Loucy (cell line): ENCODE data around the gene NDUFA8.

ENCODE experiments used
- H2AFZ ChIP-seq: fragments of 200-600 bp; sonication (generic); 2 replicates; pipeline ENCODE4 v1.6.0; 2016; ENCODE audit warnings: antibody characterized with exemption, mild to moderate bottlenecking, low read length, moderate library complexity
- H3F3A ChIP-seq: fragments of 200-600 bp; 2 replicates; pipeline ENCODE4 v1.6.0; 2016; ENCODE audit warnings: antibody characterized with exemption, low read depth, mild to moderate bottlenecking
- H3K27me3 ChIP-seq: fragments of 200-600 bp; sonication (generic); 2 replicates; pipeline ENCODE4 v1.6.1; 2014; ENCODE audit warnings: low read length, mild to moderate bottlenecking; ENCODE audit not compliant: insufficient read depth, poor library complexity, severe bottlenecking
- H3K36me3 ChIP-seq: fragments of 200-600 bp; sonication (generic); 2 replicates; pipeline ENCODE4 v1.6.1; 2016; ENCODE audit warnings: low read length; ENCODE audit not compliant: insufficient read depth
- H3K4me1 ChIP-seq: fragments of 200-600 bp; sonication (generic); 2 replicates; pipeline ENCODE4 v1.5.1; 2014; ENCODE audit warnings: low read length, mild to moderate bottlenecking; ENCODE audit not compliant: insufficient read depth, poor library complexity, severe bottlenecking
- H3K4me2 ChIP-seq: fragments of 200-600 bp; sonication (generic); 2 replicates; pipeline ENCODE4 v1.6.0; 2014; ENCODE audit warnings: antibody characterized with exemption, low read length, low read depth, mild to moderate bottlenecking; ENCODE audit not compliant: poor library complexity, severe bottlenecking
- H3K4me3 ChIP-seq: fragments of 200-600 bp; sonication (generic); 2 replicates; pipeline ENCODE4 v1.5.1; 2014; ENCODE audit warnings: low read length, mild to moderate bottlenecking, mixed read lengths; ENCODE audit not compliant: poor library complexity, severe bottlenecking
- H3K79me2 ChIP-seq: fragments of 200-600 bp; sonication (generic); 2 replicates; pipeline ENCODE4 v1.6.1; 2014; ENCODE audit warnings: low read length; ENCODE audit not compliant: insufficient read depth
- H3K9ac ChIP-seq: fragments of 200-600 bp; sonication (generic); 2 replicates; pipeline ENCODE4 v1.6.0; 2014; ENCODE audit warnings: mild to moderate bottlenecking, low read depth, low read length, moderate library complexity; ENCODE audit not compliant: poor library complexity, severe bottlenecking
- H3K9me2 ChIP-seq: fragments of 200-600 bp; sonication (generic); replicated peaks from 2 replicates; pipeline ENCODE4 v1.6.1; 2016; ENCODE audit warnings: low read depth, low read length, mixed read lengths
- H3K9me3 ChIP-seq: fragments of 200-600 bp; sonication (generic); 2 replicates; pipeline ENCODE4 v1.6.1; 2014; ENCODE audit warnings: mild to moderate bottlenecking, antibody characterized with exemption, low read length, low read depth; ENCODE audit not compliant: insufficient read depth
- H4K20me1 ChIP-seq: fragments of 200-600 bp; sonication (generic); 2 replicates; pipeline ENCODE4 v1.6.0; 2014; ENCODE audit warnings: antibody characterized with exemption, low read length, mild to moderate bottlenecking; ENCODE audit not compliant: insufficient read depth, poor library complexity, severe bottlenecking
- CTCF ChIP-seq: fragments of 200-600 bp; sonication (generic); conservative IDR thresholded peaks from 2 replicates; pipeline ENCODE4 v1.5.1; 2014; ENCODE audit warnings: mild to moderate bottlenecking, antibody characterized with exemption, low read length
- EZH2phosphoT487 ChIP-seq: fragments of 200-600 bp; IDR thresholded peaks from 2 replicates; pipeline ENCODE4 v1.6.1; 2018; ENCODE audit warnings: antibody characterized with exemption, mild to moderate bottlenecking, moderate library complexity, borderline replicate concordance

NDUFA8 gene

GRCh38 chr9:122103985-122104384 lies 55.6 kb downstream of the NDUFA8 start:
- no peaks in the 10 kb centered on the region for H3F3A ChIP-seq
- no peaks in the 10 kb centered on the region for H3K79me2 ChIP-seq
- H3K4me3 ChIP-seq, result no peak overlapping the region
- no peaks in the 10 kb centered on the region for H3K27me3 ChIP-seq
- H3K4me1 ChIP-seq, result no peaks in the 10 kb centered on the region
- peaks cover 2% of the 10 kb centered on the region; the same call in 1 of the 2 replicates for H3K9me3 ChIP-seq
- no peaks in the 10 kb centered on the region for H3K36me3 ChIP-seq
- H3K4me2 ChIP-seq, result no peak overlapping the region
- H3K9ac ChIP-seq, result no peak overlapping the region
- TF ChIP-seq CTCF (no peak), EZH2phosphoT487 (no peak)
- no peaks in the 10 kb centered on the region for H3K9me2 ChIP-seq
- no peak overlapping the region for H2AFZ ChIP-seq
- H4K20me1 ChIP-seq, result no peaks in the 10 kb centered on the region

GRCh38 chr9:122102156-122102555 lies 57.4 kb downstream of the NDUFA8 start:
- Histone ChIP-seq H3K27me3 (no peaks in the 10 kb centered on the region), H3K9ac (no peak overlapping the region), H3K9me3 (peaks cover 2% of the 10 kb centered on the region; the same call in 1 of the 2 replicates), H3F3A (no peaks in the 10 kb centered on the region), H3K4me1 (no peaks in the 10 kb centered on the region), H3K36me3 (no peaks in the 10 kb centered on the region), H3K4me2 (no peak overlapping the region), H4K20me1 (no peaks in the 10 kb centered on the region), H2AFZ (no peak overlapping the region), H3K9me2 (no peaks in the 10 kb centered on the region), H3K79me2 (no peaks in the 10 kb centered on the region), H3K4me3 (no peak overlapping the region)
- no peak for TF ChIP-seq CTCF
- TF ChIP-seq EZH2phosphoT487, result no peak

- Histone ChIP-seq H3K4me2 (no peak overlapping the region), H3K9me2 (no peaks in the 10 kb centered on the region), H3K79me2 (no peaks in the 10 kb centered on the region), H3K27me3 (no peaks in the 10 kb centered on the region), H3K36me3 (no peaks in the 10 kb centered on the region), H2AFZ (no peak overlapping the region), H3F3A (no peaks in the 10 kb centered on the region), H3K4me1 (no peaks in the 10 kb centered on the region), H3K9me3 (peaks cover 2% of the 10 kb centered on the region; the same call in 1 of the 2 replicates), H3K9ac (no peak overlapping the region), H4K20me1 (no peaks in the 10 kb centered on the region), H3K4me3 (no peak overlapping the region)
- TF ChIP-seq EZH2phosphoT487, result no peak
- no peak for TF ChIP-seq CTCF
Measured at GRCh38 chr9:122100756-122101155, 58.8 kb downstream of the NDUFA8 start.
